ENCODE results near the gene RALGAPA2. TPM values are rescaled to one million over a fixed set of nuclear protein-coding genes. Genes with fewer than 3 reads are reported as not detected.

The RALGAPA2 gene
- total RNA-seq, 3 donors from 2014 or later (not counting 1 experiment from before 2014, with no cell fraction given): 26.6 to 33.9 (median 33.1) TPM

- no peaks in the 10 kb centered on the region for H3K36me3 Mint-ChIP-seq
- H3K27me3 Mint-ChIP-seq (ENCODE audit: low read depth in 2 of 2): peaks cover 0 to 15% of the 10 kb centered on the region in 2 donors
- TF ChIP-seq CTCF (IDR thresholded peaks at IDR 0.05): no peak
Observed at GRCh38 chr20:20741087-20742045, 28.9 kb upstream of the RALGAPA2 start.

GRCh38 chr20:20740541-20740940, 28.1 kb upstream of the RALGAPA2 start:
- Mint-ChIP-seq H3K4me1 (peaks cover 3 to 4% of the 10 kb centered on the region in 2 donors), H3K9me3 (no peaks in the 10 kb centered on the region), H3K36me3 (no peaks in the 10 kb centered on the region), H3K4me3 (no peak overlapping the region), H3K27ac (no peak overlapping the region), H3K27me3 (ENCODE audit: low read depth in 2 of 2) (peaks cover 0 to 15% of the 10 kb centered on the region in 2 donors)
- Histone ChIP-seq H3K4me3 (ENCODE audit: low read length) (no peak overlapping the region), H3K27ac (ENCODE audit: low read length) (no peak overlapping the region), H3K36me3 (ENCODE audit: control insufficient read depth, insufficient read depth, low read length) (no peaks in the 10 kb centered on the region), H3K4me1 (ENCODE audit: control insufficient read depth, insufficient read depth, low read length) (peaks cover 5% of the 10 kb centered on the region), H3K27me3 (ENCODE audit: control insufficient read depth, insufficient read depth, low read length) (no peaks in the 10 kb centered on the region), H3K9me3 (ENCODE audit: control insufficient read depth, insufficient read depth, low read length) (no peaks in the 10 kb centered on the region)
- ATAC-seq (no peak), DNase-seq (no peak)
- TF ChIP-seq CTCF (IDR thresholded peaks at IDR 0.05): no peak
- WGBS (ENCODE audit: insufficient coverage): 73% methylated on average over 4 of the region's 4 CpGs
- intact Hi-C loops (cut with micrococcal nuclease): no loop called here

More at GRCh38 chr20:20741087-20742045, 28.9 kb upstream of the RALGAPA2 start:
- no peaks in the 10 kb centered on the region for H3K27me3 ChIP-seq (ENCODE audit: control insufficient read depth, insufficient read depth, low read length)
- H3K9me3 ChIP-seq (ENCODE audit: control insufficient read depth, insufficient read depth, low read length): no peaks in the 10 kb centered on the region
- ATAC-seq: no peak
- H3K27ac ChIP-seq (ENCODE audit: low read length): no peak overlapping the region
- DNase-seq: no peak
- H3K4me1 ChIP-seq (ENCODE audit: control insufficient read depth, insufficient read depth, low read length): peaks cover 5% of the 10 kb centered on the region
- Mint-ChIP-seq H3K4me3 (no peak overlapping the region), H3K9me3 (no peaks in the 10 kb centered on the region), H3K27ac (no peak overlapping the region), H3K4me1 (peaks cover 3 to 4% of the 10 kb centered on the region in 2 donors)
- no peaks in the 10 kb centered on the region for H3K36me3 ChIP-seq (ENCODE audit: control insufficient read depth, insufficient read depth, low read length)
- no peak overlapping the region for H3K4me3 ChIP-seq (ENCODE audit: low read length)
- intact Hi-C loops (cut with micrococcal nuclease): no loop called here
- 89% methylated on average over 10 of the region's 10 CpGs for WGBS (ENCODE audit: insufficient coverage)

- Mint-ChIP-seq H3K27me3 (ENCODE audit: low read depth in 2 of 2) (peaks cover 0 to 9% of the 10 kb centered on the region in 2 donors), H3K4me1 (peaks cover 15 to 17% of the 10 kb centered on the region in 2 donors), H3K4me3 (no peak overlapping the region), H3K9me3 (no peaks in the 10 kb centered on the region), H3K36me3 (no peaks in the 10 kb centered on the region), H3K27ac (no peak overlapping the region)
- no peak overlapping the region for H3K27ac ChIP-seq (ENCODE audit: low read length)
- H3K36me3 ChIP-seq (ENCODE audit: control insufficient read depth, insufficient read depth, low read length): no peaks in the 10 kb centered on the region
- H3K4me1 ChIP-seq (ENCODE audit: control insufficient read depth, insufficient read depth, low read length): peaks cover 14% of the 10 kb centered on the region
- no peak for DNase-seq
- H3K9me3 ChIP-seq (ENCODE audit: control insufficient read depth, insufficient read depth, low read length): no peaks in the 10 kb centered on the region
- no peaks in the 10 kb centered on the region for H3K27me3 ChIP-seq (ENCODE audit: control insufficient read depth, insufficient read depth, low read length)
- TF ChIP-seq CTCF (IDR thresholded peaks at IDR 0.05): no peak
- ATAC-seq: peak in 2 of 3 donors; percentile 33 to 51
- intact Hi-C loops (cut with micrococcal nuclease): no loop called here
- no peak overlapping the region for H3K4me3 ChIP-seq (ENCODE audit: low read length)
- 43% methylated on average over 1 of the region's 2 CpGs for WGBS (ENCODE audit: insufficient coverage)
Observed at GRCh38 chr20:20737158-20737557, 24.7 kb upstream of the RALGAPA2 start.

Measured in natural killer cell (primary cell).